ENCODE measurements around the gene COL23A1.
"Not testable (repeated sequence)": the region's sequence is repeated elsewhere in the genome, so short reads cannot be mapped to it uniquely, and the experiment has no call there.

COL23A1 gene

DNA sequence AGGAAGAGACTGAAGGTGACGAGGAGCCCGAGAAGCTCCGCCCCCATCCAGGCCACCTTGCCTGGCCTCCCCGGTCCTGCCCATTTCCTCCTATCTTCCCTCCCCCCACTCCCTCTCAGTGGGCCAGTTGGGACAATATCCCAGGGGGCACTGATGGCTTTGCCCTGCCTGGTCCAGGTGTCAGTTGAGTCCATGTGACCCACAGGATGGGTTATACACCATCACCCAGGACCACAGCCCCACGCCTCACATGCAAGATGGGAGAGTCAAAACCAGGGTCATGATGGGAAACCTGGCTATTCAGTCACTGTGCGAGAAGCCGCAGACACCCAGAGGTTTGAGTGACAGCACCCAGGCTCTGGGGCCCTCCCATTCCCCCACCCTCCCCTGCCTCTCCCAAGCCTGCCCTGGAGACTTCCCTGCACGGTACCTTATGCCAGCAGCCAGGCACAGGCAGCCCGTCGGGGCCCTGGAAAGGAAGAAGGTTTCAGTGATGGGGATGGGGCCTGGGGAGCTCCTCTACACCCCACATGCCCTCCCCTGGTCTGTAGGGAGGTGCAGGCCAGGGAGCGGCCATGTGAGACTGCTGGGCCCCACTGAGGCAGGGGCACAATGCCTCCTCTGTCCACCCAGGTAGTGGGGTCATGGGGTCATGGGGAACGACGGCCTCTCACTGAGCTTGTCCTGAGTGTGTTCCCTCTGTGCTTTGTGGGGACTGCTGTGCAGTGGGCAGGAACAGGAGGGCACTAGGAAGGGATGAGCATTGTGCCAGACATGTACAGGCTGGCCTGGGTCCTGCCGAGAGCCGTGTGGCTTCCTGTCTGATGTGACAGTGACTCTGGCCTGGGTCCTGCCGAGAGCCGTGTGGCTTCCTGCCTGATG, 351.2 kb downstream of the COL23A1 start:
- no peak for DNase-seq (ENCODE audit: low read depth)

DNA sequence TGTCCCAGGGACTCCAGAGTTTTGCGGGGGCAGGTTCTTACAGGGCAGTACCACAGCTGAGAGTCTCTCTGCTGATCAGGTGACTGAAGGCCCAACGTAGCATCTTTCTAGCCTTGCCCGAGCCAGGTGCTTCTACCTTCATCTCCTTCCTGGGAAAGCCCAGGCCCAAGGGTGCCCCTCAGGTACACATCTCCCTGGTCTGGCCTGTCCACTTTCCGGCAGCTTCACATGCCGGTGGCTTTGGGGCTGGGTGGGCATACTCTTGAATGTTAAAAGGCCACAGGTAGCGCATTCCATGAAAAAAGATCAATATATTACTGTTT, 351.9 kb downstream of the COL23A1 start:
- no peak for DNase-seq (ENCODE audit: low read depth)

DNA sequence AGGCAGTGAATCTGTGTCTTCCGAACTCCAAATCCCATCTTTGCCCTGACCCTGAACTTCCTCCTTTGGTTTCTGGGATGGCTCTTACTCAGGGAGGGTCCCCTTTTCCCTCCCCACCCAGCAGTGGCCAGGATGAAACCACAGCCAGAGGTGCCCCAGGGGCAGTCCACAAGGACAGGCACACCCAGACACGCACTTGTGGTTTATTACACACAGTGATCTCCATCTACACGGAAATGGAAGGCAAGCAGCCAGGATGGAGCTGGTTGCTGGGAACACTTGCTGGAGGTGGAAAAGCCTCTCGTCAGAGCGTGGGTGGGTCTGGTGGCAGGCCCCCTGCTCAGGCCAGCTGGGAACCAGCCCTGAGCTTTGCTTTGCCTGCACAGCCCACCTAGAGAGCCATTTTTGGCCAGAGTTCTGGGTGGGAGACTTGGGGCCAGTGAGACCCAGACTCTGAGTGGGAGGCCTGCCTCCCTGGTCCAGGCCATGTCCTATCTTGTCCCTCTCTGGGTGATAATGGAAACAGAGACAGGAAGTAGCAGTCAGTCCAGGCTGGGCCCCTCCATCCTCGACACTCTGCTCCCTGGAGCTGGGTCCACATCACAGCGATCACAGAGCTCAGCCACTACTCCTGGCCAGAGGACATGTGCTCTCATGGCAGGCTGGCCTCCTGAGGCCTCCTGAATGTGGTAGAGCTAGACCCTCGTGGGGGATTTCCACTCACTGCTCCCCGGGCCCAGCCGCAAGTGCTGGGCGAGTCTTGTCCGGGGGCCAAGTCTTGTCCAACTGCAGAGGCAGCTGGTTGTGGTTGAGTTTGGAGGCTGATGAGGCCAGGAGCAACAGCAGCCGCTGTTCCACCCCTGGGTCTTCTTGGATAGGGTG, 352.5 kb downstream of the COL23A1 start:
- no peak for DNase-seq (ENCODE audit: low read depth)

DNA sequence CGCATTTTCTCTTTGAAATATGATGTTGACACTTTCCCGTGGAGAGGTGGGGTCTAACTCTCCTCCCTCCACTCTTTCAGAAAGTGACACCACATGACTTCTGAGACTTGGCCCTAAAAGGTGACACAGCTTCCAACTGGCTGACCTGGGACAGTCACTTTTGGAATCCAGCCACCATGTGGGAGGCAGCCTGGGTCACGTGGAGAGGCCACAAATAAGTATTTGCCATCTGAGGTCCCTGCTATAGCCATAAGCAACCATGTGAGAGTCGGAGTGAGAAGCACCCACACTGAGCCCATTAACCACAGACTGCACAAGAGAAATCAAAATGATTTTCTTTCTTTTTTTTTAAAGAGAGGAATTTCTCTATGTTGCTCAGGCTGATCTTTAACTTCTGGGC, 353.5 kb downstream of the COL23A1 start:
- no peak for DNase-seq (ENCODE audit: low read depth)

DNA sequence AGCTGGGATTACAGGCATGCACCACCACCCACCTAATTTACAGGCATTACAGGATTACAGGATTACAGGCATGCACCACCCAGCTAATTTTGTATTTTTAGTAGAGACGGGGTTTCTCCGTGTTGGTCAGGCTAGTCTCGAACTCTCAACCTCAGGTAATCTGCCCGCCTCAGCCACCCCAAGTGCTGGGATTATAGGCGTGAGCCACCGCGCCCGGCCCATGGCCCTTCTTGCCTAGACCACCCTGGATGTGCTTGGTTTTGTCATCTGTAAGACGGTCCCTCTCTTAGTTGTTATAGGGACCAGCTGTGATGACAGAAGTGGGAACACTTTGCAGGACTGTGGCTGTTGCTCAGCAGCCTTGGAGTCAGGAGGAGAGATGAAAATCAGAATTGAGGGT, 354.1 kb downstream of the COL23A1 start:
- DNase-seq (ENCODE audit: low read depth), result no peak

DNA sequence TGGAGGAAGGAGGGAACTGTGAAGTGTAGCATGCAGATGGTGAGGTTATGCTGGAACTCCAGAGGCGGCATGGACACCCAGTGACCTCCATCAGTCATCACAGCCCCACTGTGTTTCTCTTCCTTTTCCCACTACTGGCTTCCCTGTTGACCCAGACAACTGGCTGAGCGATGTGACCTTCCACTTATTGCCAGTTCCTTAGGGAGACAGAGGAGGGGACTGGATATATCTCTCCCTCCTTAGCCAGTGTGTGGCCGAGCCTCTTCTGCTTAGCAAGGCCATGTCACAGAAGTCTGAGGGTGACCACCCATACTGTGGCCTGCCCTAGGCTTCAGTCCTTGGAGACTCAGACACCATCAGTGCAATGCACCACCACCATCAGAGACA, 354.6 kb downstream of the COL23A1 start:
- no peak for DNase-seq (ENCODE audit: low read depth)

DNA sequence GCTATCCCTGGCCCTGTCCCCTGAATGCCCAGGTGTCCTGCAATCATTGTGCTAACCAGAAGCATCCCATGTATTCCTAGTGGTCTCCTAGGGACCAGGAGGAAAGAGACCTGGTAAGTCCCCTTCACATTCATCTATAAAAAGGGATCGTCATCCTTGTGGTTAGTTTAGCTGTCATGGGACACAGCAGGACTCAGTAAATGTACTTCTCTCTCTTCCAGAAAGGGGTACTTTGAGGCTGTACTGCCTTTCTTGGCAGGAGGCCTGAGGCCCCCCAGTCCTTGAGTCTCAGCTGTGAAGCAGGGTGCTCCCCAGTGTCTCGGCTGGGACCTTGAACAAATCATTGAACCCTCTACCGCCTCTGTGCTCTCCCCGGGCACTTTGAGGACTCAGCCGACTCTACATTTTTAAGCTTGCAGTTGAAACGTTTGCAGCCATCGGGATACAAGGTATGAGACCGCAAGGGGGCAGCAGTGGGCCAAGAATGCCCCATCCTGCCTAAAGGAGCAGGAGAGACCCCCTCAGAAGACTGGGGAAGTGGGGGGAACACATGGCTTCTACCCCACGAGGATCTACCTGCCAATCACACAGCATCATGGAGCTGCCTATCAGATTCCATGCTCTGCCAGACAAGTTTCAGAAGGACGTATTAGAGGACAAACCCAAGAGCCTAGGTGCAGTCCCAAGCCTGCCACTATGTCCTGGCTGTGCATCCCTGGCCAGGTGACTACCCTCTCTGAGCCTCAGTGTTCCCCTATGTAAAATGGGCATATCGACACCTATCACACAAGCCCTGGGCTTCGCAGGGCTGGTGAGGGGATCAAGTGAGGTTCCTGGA, 355.2 kb downstream of the COL23A1 start:
- peak; percentile 56 for DNase-seq (ENCODE audit: low read depth)

DNA sequence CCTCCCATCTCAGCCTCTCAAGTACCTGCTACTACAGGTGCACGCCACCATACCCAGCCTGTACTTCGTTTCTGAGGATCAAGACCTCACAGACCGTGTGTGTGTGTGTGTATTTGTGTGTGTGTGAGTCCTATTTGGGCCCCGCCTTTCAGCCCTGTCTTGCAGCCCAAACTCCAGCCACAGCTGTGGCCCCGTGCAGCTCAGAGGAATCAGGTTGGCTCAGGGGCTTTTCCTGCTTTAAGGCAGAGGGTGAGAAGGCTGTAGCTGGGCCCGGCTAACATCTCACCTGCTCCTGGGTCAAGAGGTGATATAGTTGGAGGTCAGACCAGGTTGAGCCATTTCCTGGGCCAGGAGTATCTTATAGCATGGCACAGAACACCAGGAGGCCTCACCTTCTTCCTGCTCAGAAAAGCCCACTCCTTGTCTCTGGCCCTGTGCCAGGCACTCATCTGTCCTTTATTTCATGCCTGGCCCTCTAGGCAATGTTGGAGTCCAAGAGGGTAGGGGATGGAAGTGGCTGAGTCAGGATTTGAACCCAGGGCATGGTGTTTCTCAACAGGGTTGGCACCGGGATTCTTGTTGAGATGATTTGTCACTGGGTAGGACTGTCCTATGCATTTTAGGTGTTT, 356.0 kb downstream of the COL23A1 start:
- no peak for DNase-seq (ENCODE audit: low read depth)

DNA sequence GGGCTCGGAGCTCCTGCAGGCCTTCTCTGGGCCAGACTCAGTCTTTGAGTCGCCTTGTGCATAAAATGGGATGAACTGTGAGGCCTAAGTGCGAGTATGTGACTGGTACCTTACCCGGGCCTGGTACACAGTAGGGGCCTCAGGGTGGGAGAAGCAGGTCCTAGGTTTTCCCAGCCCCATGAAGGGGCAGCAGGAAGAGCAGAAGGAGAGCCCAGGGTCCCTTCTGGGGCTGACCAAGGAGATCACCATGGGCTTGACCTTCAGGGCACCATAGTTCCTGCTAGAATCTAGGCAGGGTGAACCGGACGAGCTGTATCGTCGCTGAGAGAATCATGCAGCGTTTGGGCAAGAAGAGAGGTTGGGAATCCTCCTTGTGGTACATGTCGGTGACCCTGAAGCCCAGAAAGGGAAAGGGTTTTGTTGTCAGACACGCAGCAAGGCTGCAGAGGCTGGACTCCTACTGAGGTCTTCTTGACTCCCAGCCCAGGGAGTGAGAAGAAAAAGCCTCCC, 357.2 kb downstream of the COL23A1 start:
- DNase-seq (ENCODE audit: low read depth), result no peak

DNA sequence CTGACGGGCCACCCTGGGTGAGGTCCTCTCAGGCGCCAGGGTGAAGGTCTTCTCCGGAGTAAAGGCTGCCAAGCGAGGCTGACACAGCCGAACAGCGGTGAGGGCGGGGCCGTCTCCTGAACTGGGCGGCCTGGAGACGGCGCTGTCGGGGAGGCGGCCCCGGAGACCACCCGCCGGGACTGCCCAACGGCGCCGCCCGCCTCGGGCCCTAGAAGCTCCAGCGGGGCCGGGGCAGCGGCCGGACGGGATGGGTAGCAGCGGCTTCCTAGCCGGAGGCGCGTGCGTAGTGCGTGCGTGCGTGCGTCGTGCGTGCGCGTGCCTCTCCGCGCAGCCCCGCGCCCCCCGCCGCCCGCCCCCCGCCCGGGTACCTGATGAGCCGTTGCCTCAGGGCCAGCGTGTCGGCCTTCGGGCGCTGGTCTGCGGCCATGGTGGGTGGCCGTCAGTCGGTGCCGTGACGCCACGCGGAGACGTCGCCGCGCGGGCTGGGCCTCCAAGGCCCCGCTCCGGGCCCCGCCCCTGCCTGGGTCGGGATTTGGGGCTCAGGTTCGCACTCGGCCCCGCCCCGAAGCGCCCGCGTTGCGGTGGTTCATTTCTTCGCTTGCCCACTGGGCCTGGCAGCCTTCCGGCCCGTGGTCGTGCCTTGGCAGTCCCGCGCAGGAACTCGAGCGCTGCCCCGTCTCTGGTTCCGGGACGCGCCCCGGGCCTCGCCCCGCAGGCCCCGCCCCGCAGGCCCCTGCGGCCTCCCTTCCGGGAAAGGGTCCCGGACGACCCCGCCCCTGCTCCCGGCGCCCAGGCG, 357.9 kb downstream of the COL23A1 start, which contains the start of gene PHYKPL:
TSS of gene PHYKPL (minus strand) at position 679 of the 796 bp plus-strand sequence. CDS start at position 427, 252 bp downstream.
- DNase-seq (ENCODE audit: low read depth), result peak; percentile 63

DNA sequence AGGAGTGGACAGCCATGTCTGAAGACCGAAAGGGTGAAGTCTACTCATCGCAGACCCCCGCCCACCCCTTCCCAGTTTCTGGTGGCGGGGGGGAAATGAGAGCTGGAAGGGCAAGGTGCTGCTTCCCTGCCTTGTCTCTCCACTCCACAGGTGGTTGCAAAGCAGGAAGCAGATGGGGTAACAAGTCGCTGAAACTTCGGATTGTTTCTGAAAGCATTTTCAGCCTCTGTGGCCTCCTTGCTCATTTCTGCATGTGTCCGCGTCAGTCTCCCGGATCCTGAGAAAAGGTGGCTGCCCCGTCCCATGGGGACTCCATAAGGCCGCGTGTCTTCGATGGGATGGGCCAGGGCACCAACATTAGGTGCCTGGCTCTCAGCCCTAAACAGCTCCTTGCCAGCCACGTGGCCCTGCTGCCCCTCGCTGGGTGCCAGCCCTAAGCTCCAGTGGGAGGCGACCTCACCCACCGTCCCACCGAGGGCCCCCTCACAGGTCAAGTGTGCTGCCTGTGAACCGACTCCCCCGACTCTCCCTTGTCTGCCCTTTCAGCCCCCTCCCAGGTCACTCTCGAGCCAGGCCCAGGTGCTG, 358.6 kb downstream of the COL23A1 start:
- no peak for DNase-seq (ENCODE audit: low read depth)

DNA sequence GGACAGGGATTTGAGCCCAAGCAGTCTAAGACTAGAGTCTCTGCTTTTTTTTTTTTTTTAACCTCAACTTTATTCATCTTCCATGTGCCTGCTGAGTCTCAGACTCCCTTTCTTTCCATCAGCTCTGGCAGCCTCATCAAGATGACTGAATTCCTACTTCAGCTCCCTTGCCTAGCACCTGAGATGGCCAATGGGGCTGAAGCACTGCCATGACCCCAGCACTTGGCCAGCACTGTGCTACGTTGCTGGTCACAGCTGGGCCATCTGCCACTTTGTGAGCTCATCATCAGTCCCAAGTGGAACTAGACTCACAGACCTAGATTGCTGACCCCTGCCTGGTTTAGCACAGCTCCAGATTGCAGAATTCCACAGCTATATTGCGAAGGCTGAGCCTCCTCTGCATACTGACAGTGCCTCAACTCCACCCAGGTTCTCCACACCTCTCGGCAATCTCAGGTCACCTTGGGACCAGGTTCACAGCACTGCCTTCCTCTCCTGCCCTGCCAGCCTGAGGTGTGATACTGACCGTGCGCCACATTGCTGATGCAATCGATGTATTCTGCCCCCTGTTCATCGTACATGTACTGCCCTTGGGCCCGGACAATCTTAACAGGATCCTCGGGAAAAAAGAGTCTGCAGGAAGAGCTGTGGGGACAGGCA, 359.2 kb downstream of the COL23A1 start:
- peak; percentile 52 for DNase-seq (ENCODE audit: low read depth)

DNA sequence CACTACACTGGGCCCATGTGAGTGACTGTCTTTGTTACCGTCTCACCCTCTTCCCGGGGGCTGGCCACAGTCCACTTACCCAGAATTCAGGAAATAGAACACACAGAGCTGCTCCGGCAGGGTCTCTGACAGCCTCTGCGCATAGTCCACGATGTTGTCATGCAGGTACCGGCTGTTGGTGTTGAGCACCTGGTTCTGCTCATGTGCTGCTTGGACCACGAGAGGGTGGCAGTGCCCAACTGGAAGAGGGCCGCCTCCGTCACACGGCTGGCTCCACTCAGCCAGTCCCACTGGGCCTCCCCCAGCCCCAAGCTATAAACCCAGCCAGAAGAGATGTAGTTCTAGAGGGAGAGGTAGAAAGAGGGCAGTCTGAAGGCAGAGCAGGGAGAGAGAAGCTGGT, 360.3 kb downstream of the COL23A1 start:
- DNase-seq (ENCODE audit: low read depth), result no peak

DNA sequence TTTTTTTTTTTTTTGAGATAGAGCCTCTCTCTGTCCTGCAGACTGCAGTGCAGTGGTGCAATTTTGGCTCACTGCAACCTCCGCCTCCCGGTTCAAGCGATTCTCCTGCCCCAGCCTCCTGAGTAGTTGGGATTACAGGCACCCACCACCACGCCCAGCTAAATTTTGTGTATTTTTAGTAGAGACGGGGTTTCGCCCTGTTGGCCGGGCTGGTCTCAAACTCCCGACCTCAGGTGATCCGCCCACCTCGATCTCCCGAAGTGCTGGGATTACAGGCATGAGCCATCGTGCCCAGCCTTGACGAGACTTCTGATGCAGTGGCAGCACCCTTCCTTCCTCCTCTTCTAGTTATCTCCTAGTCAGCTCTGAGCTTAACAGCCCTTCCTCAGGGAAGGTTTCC, 361.1 kb downstream of the COL23A1 start:
- DNase-seq (ENCODE audit: low read depth), result not testable (repeated sequence)

DNA sequence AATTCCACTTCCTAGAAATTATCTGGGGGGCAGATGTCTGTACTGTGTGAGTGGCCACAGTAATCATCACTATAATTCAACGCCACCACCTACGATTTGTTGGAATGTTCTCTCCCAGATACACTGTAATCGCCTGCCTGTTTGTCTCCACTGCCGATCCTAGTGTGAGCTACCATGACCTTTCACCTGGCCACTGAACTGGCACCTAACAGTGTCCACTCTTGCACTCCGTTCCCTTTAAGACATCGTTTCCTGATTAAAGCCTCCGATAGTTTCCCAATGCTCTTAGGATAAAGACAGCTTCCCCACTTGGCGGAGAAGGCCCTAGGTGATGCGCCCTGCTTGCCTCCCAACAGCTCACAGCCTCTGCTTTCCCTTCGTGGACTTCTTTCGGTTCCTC, 361.6 kb downstream of the COL23A1 start:
- DNase-seq (ENCODE audit: low read depth), result no peak

DNA sequence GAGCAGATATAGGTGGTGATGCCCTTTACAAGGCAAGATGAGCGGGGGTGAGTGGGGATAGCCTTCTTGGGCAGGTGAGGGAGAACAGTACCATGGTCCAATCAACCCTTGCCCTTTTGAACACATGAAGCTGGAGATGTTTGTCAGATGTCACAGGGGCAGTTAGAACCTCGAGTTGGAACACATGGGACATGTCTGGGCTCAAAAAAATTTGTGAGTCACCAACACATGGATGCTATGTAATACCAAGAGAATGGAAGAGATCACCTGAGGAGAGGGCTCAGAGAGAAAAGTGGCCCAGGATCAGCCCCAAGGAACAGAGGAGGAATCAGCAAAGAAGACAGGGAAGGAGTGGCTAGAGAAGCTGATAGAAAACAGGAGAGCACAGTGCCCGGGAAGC, 362.3 kb downstream of the COL23A1 start:
- no peak for DNase-seq (ENCODE audit: low read depth)

DNA sequence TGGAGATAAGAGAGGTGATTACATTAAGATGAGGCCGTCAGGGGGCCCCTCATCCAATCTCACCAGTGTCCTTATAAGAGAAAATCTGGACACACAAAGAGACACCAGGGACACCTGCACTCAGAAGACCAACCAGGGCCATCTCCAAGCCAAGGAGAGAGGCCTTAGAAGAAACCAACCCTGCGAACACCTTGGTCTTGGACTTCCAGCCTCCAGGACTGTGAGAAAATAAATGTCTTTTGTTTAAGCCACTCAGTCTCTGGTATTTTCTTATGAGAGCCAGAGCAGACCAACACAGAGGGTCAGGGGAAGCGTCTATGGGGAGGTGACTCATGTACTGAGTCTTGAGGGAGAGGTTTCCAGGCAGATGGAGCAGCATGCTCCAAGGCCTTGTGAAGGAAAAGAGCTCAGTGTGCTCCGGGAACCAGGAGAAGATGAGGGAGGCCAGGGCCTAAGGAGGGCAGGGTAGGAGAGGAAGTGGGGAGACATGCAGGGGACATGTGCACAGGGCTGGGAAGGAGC, 363.0 kb downstream of the COL23A1 start:
- peak; percentile 89 for DNase-seq (ENCODE audit: low read depth)

DNA sequence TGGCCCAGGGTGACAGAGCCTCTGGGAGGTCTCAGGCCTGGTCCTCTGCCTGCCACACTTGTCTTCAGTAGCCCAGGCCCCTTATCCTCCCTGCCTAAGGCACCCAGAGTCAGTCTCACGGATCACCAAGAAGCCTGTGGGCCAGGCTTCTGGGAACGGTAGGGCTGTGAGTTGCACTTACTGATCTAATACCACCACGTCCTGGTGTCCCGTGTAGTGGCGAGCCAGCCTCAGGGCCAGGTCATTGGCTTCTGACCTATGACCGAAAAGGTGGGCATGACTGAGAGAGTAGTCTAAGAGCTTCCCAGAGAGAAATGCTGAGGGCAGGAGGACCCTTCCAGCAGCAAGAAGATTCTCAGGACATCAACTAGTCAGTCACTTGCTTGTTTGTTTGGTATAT, 365.0 kb downstream of the COL23A1 start:
- DNase-seq (ENCODE audit: low read depth), result no peak

DNA sequence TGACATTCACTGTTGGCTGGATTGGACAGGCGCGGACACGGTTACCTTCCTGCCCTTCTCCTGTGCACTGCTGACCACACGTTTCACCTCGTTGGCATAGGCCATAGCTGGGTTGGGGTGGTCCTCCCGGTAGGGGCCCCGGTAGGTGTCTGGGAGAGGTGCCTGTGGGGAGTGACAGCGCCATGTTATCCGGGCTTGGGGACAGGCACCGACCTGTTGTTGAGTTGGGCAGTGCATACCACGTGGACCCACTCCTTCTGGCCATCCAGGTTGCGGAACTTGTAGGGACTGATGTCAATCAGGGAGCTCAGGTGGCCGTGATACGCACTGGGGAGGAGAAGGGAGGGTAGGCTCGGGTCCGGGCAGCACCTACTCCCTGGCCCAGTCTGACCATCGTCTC, 365.8 kb downstream of the COL23A1 start:
- DNase-seq (ENCODE audit: low read depth), result no peak

Measured in iris pigment epithelial cell (primary cell).